ENCODE results near the gene ID1.
"Not testable (repeated sequence)": the region's sequence is repeated elsewhere in the genome, so short reads cannot be mapped to it uniquely, and the experiment has no call there.

ID1 gene

GRCh38 chr20:31638317-31638716, 33.2 kb downstream of the ID1 start:
- no peak for DNase-seq (ENCODE audit: low spot score)

DNA sequence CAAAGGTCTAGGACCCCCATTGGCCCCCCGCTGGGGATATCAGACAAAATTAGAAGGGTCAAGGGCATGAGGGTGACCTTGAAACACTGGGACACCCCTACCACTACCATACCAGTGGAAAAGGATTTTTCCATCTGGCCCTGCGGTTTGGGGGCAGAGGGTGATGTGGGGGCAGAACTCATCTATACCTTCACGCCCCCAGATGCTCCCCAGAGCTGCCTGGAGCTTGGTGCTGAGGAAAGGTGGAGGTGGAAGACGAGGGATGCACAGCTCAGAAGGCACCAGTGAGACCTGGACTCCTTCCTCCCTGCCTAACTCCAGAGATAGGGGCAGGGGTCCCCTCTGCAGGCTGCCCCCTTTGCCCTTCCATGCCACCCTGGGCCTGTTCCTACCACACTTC, 33.7 kb downstream of the ID1 start:
- DNase-seq (ENCODE audit: low spot score) = no peak

- DNase-seq (ENCODE audit: low spot score) = no peak
Observed at GRCh38 chr20:31640259-31640658, 35.2 kb downstream of the ID1 start.

DNA sequence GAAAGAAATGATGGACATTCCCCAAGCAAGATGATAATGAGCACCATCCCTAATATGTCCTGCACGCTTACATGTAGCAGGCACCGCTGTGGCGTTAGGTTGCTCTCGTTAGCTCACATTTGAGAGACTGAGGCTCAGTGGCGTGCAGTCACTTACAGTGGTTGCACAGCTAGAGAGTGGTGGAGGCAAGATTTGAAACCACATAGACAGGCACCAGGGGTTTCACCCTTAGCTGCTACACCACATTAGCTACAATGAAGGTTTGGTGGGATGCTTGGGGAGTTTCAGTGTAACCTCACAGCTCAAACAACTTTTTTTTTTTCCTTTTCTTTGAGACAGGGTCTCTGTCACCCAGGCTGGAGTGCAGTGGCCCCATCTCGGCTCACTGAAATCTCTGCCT, 36.3 kb downstream of the ID1 start:
- DNase-seq (ENCODE audit: low spot score) = no peak

GRCh38 chr20:31642837-31643236, 37.7 kb downstream of the ID1 start:
- no peak for DNase-seq (ENCODE audit: low spot score)

DNA sequence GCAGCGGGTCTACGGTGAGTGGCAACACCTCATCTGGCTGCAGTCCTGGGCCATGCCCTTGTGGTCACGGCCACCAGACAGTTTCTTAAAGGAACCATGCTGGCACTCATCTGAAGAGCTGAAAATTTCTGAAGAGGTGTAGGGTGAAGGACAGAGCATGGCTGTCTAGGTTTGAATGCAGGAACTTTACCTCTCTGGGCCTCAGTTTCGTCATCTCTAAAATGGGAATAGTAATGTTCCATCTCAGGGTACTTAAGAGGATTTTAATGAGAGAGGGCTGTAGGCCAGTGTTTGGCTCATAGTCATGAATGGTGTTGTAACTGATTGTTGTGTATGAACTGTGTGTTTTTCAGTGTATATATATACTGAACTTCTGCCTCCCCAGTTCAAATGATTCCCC, 38.4 kb downstream of the ID1 start:
- no peak for DNase-seq (ENCODE audit: low spot score)

DNA sequence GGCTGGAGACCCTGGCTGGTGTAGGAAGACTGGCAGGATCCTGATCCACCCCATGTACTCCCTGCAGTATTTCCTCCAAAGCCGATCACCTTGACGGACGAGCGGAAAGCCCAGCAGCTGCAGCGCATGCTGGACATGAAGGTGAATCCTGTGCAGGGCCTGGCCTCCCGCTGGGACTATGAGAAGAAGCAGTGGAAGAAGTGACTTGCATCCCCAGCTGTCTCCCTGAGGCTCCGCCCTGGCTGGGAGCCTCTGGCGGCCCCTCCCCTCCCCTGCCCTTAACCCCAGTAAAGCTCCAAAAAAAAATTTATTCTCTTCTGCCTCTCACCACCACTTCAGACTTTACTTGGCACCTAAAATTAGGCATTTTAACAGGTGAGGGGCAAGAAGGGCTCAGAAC, 39.6 kb downstream of the ID1 start:
- no peak for DNase-seq (ENCODE audit: low spot score)

DNA sequence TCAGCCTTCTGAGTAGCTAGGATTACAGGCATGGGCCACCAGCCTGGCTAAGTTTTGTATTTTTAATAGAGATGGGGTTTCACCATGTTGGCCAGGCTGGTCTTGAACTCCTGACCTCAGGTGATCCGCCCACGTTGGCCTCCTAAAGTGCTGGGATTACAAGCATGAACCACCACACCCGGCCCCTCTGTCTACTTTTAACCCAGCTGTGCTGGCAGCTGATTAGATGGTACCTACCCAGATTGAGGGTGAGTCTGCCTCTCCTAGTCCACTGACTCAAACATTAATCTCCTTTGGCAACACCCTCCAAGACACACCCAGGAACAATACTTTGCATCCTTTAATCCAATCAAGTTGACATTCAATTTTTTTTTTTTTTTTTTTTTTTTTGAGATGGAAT, 43.0 kb downstream of the ID1 start:
- not testable (repeated sequence) for DNase-seq (ENCODE audit: low spot score)

DNA sequence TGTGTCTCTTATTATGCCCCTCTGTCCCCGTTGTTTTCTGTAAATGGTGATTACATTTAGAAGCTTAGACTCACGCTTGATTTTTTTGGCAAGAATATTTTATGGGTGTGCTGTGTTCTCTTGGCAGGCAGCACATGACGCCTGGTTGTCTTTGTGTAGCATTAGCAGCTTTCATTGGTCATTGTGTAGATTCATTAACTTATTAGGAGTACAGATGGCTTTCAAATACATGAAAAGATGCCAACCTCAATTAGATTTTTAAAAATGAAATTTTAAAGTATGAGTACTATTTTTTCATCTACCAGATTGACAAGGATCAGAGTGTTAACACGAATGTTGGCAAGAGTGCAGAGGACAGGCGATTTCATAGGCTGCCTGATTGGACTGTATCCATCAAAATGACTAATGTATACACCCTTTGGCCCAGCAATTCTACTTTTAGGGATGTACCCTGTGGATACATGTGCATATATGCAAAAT, 47.9 kb downstream of the ID1 start:
- DNase-seq (ENCODE audit: low spot score) = no peak

DNA sequence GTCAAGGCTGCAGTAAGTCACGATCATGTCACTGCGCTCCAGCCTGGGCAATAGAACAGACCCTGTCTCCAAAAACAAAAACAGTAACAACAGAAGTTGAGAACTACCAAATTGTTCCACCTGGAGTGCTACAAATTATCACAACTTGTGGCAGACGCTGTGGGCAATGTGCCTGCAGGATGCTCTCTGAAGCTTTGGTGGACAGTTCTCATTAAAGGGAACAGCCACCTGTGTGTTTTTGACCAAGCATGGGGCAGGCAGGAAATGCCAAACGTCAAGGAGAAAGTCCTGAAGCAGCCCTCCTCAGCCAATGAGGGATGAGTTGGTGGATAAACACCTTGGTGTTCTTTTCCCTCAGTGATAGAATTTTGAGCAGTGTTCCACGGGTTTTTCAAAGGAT, 48.5 kb downstream of the ID1 start:
- no peak for DNase-seq (ENCODE audit: low spot score)

DNA sequence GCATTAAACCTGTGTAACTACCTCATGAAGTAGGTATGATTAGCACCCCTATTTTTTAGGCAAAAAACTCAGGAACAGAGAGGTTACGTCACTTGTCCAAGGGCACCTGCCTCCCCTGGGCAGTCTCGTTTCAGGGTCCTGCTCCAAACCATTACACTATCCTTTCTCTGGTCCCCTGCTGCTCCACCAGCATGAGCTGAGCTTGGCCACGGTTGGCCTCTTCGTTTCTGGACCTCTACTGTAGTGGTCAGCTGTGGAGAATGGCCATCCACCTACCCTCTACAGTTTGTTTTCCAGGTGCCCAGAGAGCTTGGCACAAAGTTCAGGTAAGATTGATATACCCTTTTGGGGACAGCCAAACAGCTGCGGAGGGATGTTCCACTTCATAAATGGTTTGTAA, 49.4 kb downstream of the ID1 start:
- no peak for DNase-seq (ENCODE audit: low spot score)
